ENCODE measurements around the gene LRRC75A.

The LRRC75A gene

DNA sequence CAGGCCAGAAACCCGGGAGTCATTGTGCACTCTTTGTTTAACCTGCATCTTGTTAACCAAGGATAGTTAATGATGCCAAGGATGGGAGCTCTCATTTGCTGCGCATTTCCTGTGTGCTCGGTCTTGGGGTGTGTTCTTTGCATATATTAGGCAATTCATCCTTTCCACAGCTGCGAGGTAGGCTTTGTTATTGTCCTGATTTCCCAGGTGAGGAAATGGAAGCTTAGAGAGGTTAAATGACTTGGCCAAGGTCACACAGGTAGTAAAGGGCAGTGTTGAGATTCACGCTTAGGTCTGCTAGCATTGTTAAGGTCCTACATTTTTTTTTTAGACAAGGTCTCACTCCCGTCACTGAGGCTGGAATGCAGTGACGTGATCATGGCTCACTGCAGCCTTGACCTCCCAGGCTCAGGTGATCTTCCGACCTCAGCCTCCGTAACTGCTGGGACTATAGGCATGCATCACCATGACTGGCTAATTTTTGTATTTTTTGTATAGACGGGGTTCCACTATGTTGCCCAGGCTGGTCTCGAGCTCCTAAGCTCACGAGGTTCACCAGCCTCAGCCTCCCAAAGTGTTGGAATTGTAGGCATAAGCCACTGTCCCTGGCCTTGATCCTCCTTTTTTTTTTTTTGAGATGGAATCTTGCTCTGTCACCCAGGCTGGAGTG lies 5.0 kb upstream of the LRRC75A start:
- Histone ChIP-seq H3K27ac (replicated peaks) (no peak overlapping the region), H3K27me3 (ENCODE audit: insufficient read depth, poor library complexity, severe bottlenecking) (no peaks in the 10 kb centered on the region), H3K4me3 (replicated peaks; ENCODE audit: insufficient read depth, low read length) (no peak overlapping the region)
- TF ChIP-seq GABPA (IDR thresholded peaks at IDR 0.05; ENCODE audit: low read depth) (no peak), SPI1 (IDR thresholded peaks at IDR 0.05; ENCODE audit: borderline replicate concordance, low read depth) (no peak)
- TF ChIP-seq, protein P1, sequence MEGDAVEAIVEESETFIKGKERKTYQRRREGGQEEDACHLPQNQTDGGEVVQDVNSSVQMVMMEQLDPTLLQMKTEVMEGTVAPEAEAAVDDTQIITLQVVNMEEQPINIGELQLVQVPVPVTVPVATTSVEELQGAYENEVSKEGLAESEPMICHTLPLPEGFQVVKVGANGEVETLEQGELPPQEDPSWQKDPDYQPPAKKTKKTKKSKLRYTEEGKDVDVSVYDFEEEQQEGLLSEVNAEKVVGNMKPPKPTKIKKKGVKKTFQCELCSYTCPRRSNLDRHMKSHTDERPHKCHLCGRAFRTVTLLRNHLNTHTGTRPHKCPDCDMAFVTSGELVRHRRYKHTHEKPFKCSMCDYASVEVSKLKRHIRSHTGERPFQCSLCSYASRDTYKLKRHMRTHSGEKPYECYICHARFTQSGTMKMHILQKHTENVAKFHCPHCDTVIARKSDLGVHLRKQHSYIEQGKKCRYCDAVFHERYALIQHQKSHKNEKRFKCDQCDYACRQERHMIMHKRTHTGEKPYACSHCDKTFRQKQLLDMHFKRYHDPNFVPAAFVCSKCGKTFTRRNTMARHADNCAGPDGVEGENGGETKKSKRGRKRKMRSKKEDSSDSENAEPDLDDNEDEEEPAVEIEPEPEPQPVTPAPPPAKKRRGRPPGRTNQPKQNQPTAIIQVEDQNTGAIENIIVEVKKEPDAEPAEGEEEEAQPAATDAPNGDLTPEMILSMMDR (IDR thresholded peaks at IDR 0.05; ENCODE audit: insufficient read depth, low read length), result no peak
- no peak for DNase-seq (ENCODE audit: low read depth in 1 of 2, low spot score in 1 of 2)

DNA sequence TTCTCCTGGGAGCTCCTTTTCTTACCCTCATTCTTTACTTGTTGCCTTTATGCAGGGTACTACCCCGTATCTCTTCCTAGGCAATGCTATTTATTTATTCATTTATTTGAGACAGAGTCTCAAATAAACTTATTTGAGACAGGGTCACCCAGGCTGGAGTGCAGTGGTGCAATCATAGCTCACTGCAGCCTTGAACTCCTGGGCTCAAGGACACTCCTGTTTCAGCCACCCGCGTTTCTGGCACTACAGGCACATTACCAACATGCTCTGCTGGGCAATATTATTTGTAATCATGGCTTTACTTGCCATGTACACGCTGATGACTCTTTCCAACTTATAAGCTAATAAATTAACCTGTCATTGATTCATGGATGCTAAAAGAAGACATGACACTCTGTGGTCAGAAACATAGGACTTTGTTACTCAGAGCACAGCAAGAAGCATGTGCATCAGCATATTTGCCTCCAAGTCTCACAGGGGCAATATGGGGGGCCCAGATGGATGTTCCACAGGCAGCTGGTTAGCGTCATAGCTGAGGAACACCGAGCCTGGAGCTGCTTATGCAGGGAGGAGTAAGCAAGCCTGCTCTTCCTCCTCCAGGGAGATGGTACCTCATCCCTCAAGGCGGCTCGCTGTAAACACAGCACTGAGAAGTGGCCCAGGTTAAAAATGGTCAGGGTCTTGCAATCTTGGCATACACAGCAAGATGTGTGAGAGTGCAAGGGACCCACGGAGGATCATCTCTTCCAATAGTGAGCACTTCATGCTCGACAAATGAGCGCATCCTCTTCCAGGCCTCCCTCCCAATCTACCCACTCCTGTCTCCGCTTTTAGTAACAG lies 4.2 kb upstream of the LRRC75A start:
- Histone ChIP-seq H3K4me3 (replicated peaks; ENCODE audit: insufficient read depth, low read length) (no peak overlapping the region), H3K27ac (replicated peaks) (no peak overlapping the region), H3K27me3 (ENCODE audit: insufficient read depth, poor library complexity, severe bottlenecking) (no peaks in the 10 kb centered on the region)
- TF ChIP-seq, protein P2, sequence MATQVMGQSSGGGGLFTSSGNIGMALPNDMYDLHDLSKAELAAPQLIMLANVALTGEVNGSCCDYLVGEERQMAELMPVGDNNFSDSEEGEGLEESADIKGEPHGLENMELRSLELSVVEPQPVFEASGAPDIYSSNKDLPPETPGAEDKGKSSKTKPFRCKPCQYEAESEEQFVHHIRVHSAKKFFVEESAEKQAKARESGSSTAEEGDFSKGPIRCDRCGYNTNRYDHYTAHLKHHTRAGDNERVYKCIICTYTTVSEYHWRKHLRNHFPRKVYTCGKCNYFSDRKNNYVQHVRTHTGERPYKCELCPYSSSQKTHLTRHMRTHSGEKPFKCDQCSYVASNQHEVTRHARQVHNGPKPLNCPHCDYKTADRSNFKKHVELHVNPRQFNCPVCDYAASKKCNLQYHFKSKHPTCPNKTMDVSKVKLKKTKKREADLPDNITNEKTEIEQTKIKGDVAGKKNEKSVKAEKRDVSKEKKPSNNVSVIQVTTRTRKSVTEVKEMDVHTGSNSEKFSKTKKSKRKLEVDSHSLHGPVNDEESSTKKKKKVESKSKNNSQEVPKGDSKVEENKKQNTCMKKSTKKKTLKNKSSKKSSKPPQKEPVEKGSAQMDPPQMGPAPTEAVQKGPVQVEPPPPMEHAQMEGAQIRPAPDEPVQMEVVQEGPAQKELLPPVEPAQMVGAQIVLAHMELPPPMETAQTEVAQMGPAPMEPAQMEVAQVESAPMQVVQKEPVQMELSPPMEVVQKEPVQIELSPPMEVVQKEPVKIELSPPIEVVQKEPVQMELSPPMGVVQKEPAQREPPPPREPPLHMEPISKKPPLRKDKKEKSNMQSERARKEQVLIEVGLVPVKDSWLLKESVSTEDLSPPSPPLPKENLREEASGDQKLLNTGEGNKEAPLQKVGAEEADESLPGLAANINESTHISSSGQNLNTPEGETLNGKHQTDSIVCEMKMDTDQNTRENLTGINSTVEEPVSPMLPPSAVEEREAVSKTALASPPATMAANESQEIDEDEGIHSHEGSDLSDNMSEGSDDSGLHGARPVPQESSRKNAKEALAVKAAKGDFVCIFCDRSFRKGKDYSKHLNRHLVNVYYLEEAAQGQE (IDR thresholded peaks at IDR 0.05; ENCODE audit: insufficient replicate concordance, low read depth), result no peak
- TF ChIP-seq SPI1 (IDR thresholded peaks at IDR 0.05; ENCODE audit: borderline replicate concordance, low read depth), result no peak
- TF ChIP-seq, protein P1 (IDR thresholded peaks at IDR 0.05; ENCODE audit: insufficient read depth, low read length), result no peak
- TF ChIP-seq GABPA (IDR thresholded peaks at IDR 0.05; ENCODE audit: low read depth), result no peak
- no peak for TF ChIP-seq POLR2AphosphoS5 (IDR thresholded peaks at IDR 0.05; ENCODE audit: low read depth)
- no peak for DNase-seq (ENCODE audit: low read depth in 1 of 2, low spot score in 1 of 2)

DNA sequence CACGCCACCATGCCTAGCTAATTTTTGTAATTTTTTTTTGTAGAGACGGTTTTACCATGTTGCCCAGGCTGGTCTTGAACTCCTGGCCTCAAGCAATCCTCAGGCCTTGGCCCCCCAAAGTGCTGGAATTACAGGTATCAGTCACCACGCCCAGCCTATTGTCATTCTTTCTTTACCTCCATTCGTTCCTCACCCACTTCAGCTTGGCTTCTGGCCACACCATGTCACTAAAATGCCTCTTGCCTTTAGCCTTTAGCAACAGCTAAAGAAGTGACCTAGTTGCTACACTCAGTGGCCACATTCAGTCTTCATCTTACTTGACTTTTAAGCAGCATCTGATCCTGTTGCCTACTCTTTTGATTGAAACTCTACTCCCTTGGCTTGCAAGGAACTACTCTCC lies 3.6 kb upstream of the LRRC75A start:
- TF ChIP-seq SPI1 (IDR thresholded peaks at IDR 0.05; ENCODE audit: borderline replicate concordance, low read depth) (no peak), POLR2AphosphoS5 (IDR thresholded peaks at IDR 0.05; ENCODE audit: low read depth) (no peak), GABPA (IDR thresholded peaks at IDR 0.05; ENCODE audit: low read depth) (no peak)
- TF ChIP-seq, protein P1 (IDR thresholded peaks at IDR 0.05; ENCODE audit: insufficient read depth, low read length), result no peak
- H3K4me3 ChIP-seq (replicated peaks; ENCODE audit: insufficient read depth, low read length), result no peak overlapping the region
- no peak overlapping the region for H3K27ac ChIP-seq (replicated peaks)
- H3K27me3 ChIP-seq (ENCODE audit: insufficient read depth, poor library complexity, severe bottlenecking), result no peaks in the 10 kb centered on the region
- no peak for DNase-seq (ENCODE audit: low read depth in 1 of 2, low spot score in 1 of 2)

DNA sequence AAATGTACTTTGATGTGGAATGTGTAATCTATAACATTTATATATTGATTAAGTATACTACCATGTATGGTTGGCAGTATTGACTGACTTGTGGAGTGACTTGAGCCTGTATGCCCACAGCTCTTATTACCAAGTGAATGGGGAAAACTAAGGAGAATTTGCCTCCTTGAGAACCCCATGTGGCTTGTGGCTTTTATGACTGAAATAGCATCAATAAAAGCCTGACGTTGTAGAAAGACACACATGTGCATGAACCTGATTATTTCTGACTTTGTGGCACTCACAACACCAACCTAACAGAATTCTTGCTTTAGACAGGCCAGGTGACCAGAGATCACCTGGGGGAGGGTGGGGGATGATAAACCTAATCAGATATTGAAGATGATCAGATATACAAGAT lies 2.1 kb upstream of the LRRC75A start:
- TF ChIP-seq SPI1 (IDR thresholded peaks at IDR 0.05; ENCODE audit: borderline replicate concordance, low read depth) (no peak), GABPA (IDR thresholded peaks at IDR 0.05; ENCODE audit: low read depth) (no peak), POLR2AphosphoS5 (IDR thresholded peaks at IDR 0.05; ENCODE audit: low read depth) (no peak)
- TF ChIP-seq, protein P2 (IDR thresholded peaks at IDR 0.05; ENCODE audit: insufficient replicate concordance, low read depth), result no peak
- TF ChIP-seq, protein P1 (IDR thresholded peaks at IDR 0.05; ENCODE audit: insufficient read depth, low read length), result no peak
- no peak for DNase-seq (ENCODE audit: low read depth in 1 of 2, low spot score in 1 of 2)
- H3K27me3 ChIP-seq (ENCODE audit: insufficient read depth, poor library complexity, severe bottlenecking), result no peaks in the 10 kb centered on the region
- H3K4me3 ChIP-seq (replicated peaks; ENCODE audit: insufficient read depth, low read length), result no peak overlapping the region
- no peak overlapping the region for H3K27ac ChIP-seq (replicated peaks)
